Measurements from ENCODE around the gene DIP2C. TPM values are rescaled to one million over a fixed set of nuclear protein-coding genes. Genes with fewer than 3 reads are reported as not detected.

Gene DIP2C
- total RNA-seq, 2 donors from 2014 or later = 21.6 to 30.5 TPM

GRCh38 chr10:555682-556350 is 133.7 kb downstream of the DIP2C start:
- intact Hi-C loops (cut with DNase I) = no loop called here
- DNase-seq (no peak), ATAC-seq (no peak)

- ATAC-seq (no peak), DNase-seq (no peak)
- intact Hi-C loops (cut with DNase I) = no loop called here
These were observed 134.2 kb downstream of the DIP2C start for GRCh38 chr10:555281-555680.

DNA sequence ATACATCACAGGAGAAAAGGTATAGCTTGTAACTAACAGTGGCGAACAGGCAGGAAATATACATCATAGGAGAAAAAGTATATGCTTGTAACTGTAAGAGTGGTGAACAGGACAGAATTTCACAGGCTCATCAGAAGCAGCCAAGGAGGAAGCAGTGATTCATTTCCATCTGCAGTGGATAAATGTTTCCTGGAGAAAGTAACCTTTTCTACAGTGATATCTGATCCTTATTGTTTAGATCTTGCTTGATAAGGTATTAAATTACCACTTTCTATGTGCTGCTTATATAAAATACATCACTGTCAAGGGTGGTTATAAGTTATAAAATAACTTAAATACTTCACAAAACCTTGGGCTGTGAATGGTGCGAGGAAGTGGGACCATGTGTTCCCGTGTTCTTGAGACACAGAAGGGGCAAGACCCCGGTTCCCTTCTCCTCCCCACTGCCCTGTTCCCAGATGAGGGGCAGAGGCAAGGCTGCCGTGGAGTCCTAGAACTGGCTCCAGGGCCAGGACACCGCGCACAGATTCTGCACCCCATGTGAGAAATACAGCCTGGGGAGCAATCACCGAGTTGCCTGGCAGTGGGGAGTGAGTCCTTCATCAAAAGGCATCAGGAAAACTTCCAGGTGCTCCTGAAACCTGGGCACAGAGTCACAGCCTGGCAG is 135.2 kb downstream of the DIP2C start:
- ATAC-seq = no peak
- intact Hi-C loops (cut with DNase I) = no loop called here
- DNase-seq = no peak

- DNase-seq (no peak), ATAC-seq (no peak)
- intact Hi-C loops (cut with DNase I) = no loop called here
These were observed 136.2 kb downstream of the DIP2C start for GRCh38 chr10:553233-553632.

GRCh38 chr10:552679-553078 is 136.8 kb downstream of the DIP2C start:
- DNase-seq (no peak), ATAC-seq (no peak)
- intact Hi-C loops (cut with DNase I) = no loop called here

DNA sequence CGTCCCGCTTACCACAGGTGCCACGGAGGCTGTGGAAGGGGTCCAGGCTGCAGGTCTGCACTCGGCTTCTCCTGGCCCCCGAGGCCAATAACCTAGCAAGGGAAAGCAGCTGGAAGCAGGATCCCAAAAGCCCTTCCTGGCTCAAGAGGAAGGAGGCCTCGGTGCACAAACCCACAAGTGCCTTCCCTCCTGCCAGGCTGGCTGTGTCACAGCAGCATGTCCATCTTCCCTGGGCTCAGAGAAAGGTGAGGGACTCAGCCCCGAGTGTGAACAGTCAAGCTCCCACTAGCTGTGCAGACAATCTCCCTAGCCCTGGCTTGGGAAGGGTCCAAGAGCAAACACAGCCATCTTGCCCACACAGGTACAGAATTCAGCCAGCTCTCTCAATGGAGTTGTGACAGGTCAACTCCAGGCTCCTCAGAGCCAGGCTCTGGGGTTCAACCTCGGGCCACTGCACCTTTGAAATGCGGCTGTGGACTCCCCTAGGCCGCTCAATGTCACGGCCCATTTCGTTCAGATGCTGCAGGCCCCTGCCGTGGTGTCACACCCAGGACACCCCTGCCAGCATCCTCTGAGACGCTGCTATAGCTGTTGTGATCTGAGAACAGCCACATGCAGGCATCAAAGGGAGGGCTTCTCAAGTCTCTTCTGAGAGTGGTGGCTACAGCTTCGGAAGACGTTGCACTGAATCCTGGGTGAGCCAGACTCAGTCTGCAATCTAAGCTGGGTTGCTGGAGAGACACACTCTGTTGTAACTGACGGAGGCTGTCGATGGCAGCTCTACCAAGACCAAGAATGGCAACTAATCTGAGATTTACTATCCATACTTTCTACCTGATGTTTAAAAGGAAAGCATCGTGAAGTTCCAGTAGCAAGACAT is 137.9 kb downstream of the DIP2C start:
- intact Hi-C loops (cut with DNase I) = no loop called here
- ATAC-seq = no peak
- DNase-seq = no peak

GRCh38 chr10:550665-551372 is 138.6 kb downstream of the DIP2C start:
- intact Hi-C loops (cut with DNase I) = no loop called here
- no peak for ATAC-seq
- no peak for DNase-seq

DNA sequence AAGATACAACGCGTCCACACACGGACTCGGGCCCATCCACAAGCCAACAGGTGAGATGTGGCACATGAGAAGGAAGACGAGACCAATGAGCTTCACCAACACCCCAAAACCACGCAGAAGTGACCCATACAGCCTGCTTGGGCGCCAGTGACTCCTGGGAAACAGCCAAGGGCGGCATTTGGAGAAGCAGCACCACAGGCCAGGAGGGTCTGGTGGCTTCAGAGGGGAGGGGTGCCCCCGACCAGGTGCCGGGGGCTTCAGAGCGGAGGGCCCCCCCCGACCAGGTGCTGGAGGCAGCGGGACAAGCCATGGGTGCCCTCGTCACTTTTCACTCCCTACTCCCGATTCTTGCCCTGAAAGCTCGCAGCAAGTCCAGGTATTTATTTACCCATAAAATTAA is 140.1 kb downstream of the DIP2C start:
- ATAC-seq = no peak
- DNase-seq = no peak
- intact Hi-C loops (cut with DNase I) = no loop called here

DNA sequence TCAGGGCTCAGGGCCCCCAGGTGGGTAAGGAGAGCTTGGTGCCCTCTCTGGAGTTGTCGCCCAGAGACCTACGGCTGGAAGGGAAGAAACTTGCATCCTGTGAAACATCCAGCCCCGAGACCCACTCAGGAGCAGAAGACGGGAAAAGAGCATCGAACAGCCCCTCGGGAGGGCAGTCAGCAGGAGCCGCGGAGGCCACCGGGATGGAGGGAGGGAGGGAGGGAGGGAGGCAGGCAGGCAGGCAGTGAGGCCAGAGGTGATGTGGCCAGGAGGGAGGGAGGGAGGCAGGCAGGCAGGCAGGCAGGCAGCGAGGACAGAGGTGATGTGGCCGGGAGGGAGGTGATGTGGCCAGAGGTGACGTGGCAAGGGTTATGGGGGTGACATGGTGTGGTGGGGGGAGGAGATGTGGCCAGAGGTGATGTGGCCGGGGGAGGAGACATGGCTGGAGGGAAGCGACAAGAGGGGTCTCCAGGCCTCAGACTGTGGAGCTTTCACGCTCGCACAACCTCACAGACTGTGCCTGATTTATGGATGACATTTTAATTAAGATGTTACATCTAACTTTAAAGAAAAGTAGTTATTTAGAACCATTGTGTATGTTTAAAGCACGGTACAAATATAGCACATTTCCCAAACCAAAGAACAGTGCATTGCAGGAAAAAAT is 141.1 kb downstream of the DIP2C start:
- DNase-seq = no peak

GRCh38 chr10:547591-548081 is 141.8 kb downstream of the DIP2C start:
- ATAC-seq = no peak
- intact Hi-C loops (cut with DNase I) = no loop called here
- no peak for DNase-seq

More for the DNA sequence above, 141.1 kb downstream of the DIP2C start:
- no peak for ATAC-seq
- intact Hi-C loops (cut with DNase I) = no loop called here

- DNase-seq (no peak), ATAC-seq (peak in 1 of 2 donors; percentile 24)
- intact Hi-C loops (cut with DNase I) = no loop called here
These were observed 142.4 kb downstream of the DIP2C start for GRCh38 chr10:546971-547590.

GRCh38 chr10:546451-546850 is 143.0 kb downstream of the DIP2C start:
- DNase-seq (no peak), ATAC-seq (no peak)
- intact Hi-C loops (cut with DNase I) = no loop called here

GRCh38 chr10:543862-544822 is 145.3 kb downstream of the DIP2C start:
- ATAC-seq (no peak), DNase-seq (no peak)
- intact Hi-C loops (cut with DNase I) = no loop called here

GRCh38 chr10:543131-543530 is 146.3 kb downstream of the DIP2C start:
- intact Hi-C loops (cut with DNase I) = no loop called here
- DNase-seq = no peak
- no peak for ATAC-seq

GRCh38 chr10:541750-542371 is 147.6 kb downstream of the DIP2C start:
- DNase-seq (no peak), ATAC-seq (peak in 1 of 2 donors; percentile 23)
- intact Hi-C loops (cut with DNase I) = no loop called here

DNA sequence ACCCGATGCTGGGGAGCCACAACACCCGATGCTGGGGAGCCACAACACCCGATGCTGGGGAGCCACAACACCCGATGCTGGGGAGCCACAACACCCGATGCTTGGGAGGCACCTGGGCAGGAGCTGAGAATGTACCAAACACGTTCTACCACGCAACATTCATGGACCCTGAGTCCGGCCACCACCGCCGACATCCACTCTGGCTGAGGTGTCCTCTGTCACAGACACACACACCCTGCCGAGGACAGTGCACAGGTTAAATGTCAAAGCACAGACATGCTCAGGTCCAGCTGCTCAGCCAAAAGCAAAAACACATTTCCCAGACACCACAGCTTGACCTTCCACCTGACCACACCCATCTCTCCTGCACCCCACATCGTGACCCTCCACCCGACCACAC is 148.4 kb downstream of the DIP2C start:
- intact Hi-C loops (cut with DNase I) = no loop called here
- ATAC-seq (no peak), DNase-seq (no peak)

- intact Hi-C loops (cut with DNase I) = no loop called here
- no peak for DNase-seq
- ATAC-seq = no peak
These were observed 150.6 kb downstream of the DIP2C start for GRCh38 chr10:538895-539294.
